HTR-8/SVneo (cell line): ENCODE measurements around the gene ANKRD24.
"Not testable (repeated sequence)": the region's sequence is repeated elsewhere in the genome, so short reads cannot be mapped to it uniquely, and the experiment has no call there.

Experiments used
- DNase-seq: peaks from one replicate; pipeline ENCODE4 v3.0.0; 2011; ENCODE audit warnings: low spot score, mixed read lengths; ENCODE audit not compliant: insufficient read length
- FAIRE-seq: peaks from 2 replicates; lab custom pipeline; 2011; peaks lifted over from hg19 to GRCh38; lab: Jason Lieb, UNC

The ANKRD24 gene

GRCh38 chr19:4264812-4265211 lies 82.3 kb downstream of the ANKRD24 start:
- DNase-seq (no peak), FAIRE-seq (no peak)

GRCh38 chr19:4266253-4267000 lies 83.9 kb downstream of the ANKRD24 start:
- FAIRE-seq, result no peak
- DNase-seq, result no peak

GRCh38 chr19:4267101-4267900 lies 84.8 kb downstream of the ANKRD24 start:
- no peak for DNase-seq
- no peak for FAIRE-seq

GRCh38 chr19:4267901-4268815 lies 85.7 kb downstream of the ANKRD24 start:
- DNase-seq, result no peak
- no peak for FAIRE-seq

- no peak for DNase-seq
- no peak for FAIRE-seq
Measured at GRCh38 chr19:4268816-4269430, 86.4 kb downstream of the ANKRD24 start.

GRCh38 chr19:4272894-4273293 lies 90.4 kb downstream of the ANKRD24 start:
- DNase-seq (no peak), FAIRE-seq (no peak)

- not testable (repeated sequence) for DNase-seq, FAIRE-seq
Measured at GRCh38 chr19:4274321-4274686, 91.8 kb downstream of the ANKRD24 start.
